HG02623 (cell line): ENCODE data around the gene TMEM209.
"Not testable (repeated sequence)": the region's sequence is repeated elsewhere in the genome, so short reads cannot be mapped to it uniquely, and the experiment has no call there.

Experiments used
- ATAC-seq: cut with Tn5 transposase; IDR thresholded peaks from one replicate; pipeline ENCODE4 v1.9.1; 2021; ENCODE audit warnings: moderate library complexity; ENCODE audit not compliant: unreplicated experiment

The TMEM209 gene

GRCh38 chr7:130205084-130205947, at the start of gene TMEM209:
Gene TMEM209, minus strand, starts transcription at chr7:130205406. Its CDS starts 31 bp downstream, at chr7:130205375.
- ATAC-seq: peak; percentile 94

GRCh38 chr7:130254555-130254954, 49.3 kb upstream of the TMEM209 start:
- ATAC-seq: no peak

- not testable (repeated sequence) for ATAC-seq
Measured at GRCh38 chr7:130249626-130250025, 44.4 kb upstream of the TMEM209 start.

GRCh38 chr7:130248842-130249241, 43.6 kb upstream of the TMEM209 start:
- ATAC-seq: not testable (repeated sequence)

- ATAC-seq: not testable (repeated sequence)
Measured at GRCh38 chr7:130246491-130246890, 41.3 kb upstream of the TMEM209 start.

GRCh38 chr7:130243486-130243885, 38.3 kb upstream of the TMEM209 start:
- ATAC-seq: not testable (repeated sequence)

GRCh38 chr7:130242198-130243014, 37.2 kb upstream of the TMEM209 start:
- no peak for ATAC-seq

GRCh38 chr7:130240240-130240639, 35.0 kb upstream of the TMEM209 start:
- no peak for ATAC-seq

GRCh38 chr7:130236361-130236760, 31.2 kb upstream of the TMEM209 start:
- not testable (repeated sequence) for ATAC-seq

GRCh38 chr7:130234078-130234477, 28.9 kb upstream of the TMEM209 start:
- ATAC-seq: no peak

- ATAC-seq: no peak
Measured at GRCh38 chr7:130232209-130232608, 27.0 kb upstream of the TMEM209 start.

- ATAC-seq: no peak
Measured at GRCh38 chr7:130231792-130232191, 26.6 kb upstream of the TMEM209 start.

- not testable (repeated sequence) for ATAC-seq
Measured at GRCh38 chr7:130229981-130230380, 24.8 kb upstream of the TMEM209 start.

- ATAC-seq: no peak
Measured at GRCh38 chr7:130228840-130229502, 23.8 kb upstream of the TMEM209 start.

GRCh38 chr7:130227883-130228575, 22.8 kb upstream of the TMEM209 start:
- no peak for ATAC-seq

GRCh38 chr7:130226333-130226732, 21.1 kb upstream of the TMEM209 start:
- no peak for ATAC-seq

GRCh38 chr7:130224923-130225322, 19.7 kb upstream of the TMEM209 start:
- ATAC-seq: not testable (repeated sequence)

- ATAC-seq: no peak
Measured at GRCh38 chr7:130224210-130224609, 19.0 kb upstream of the TMEM209 start.

- ATAC-seq: no peak
Measured at GRCh38 chr7:130223646-130224045, 18.4 kb upstream of the TMEM209 start.

GRCh38 chr7:130221746-130222145, 16.5 kb upstream of the TMEM209 start:
- no peak for ATAC-seq

- no peak for ATAC-seq
Measured at GRCh38 chr7:130219871-130220270, 14.7 kb upstream of the TMEM209 start.
